SU-DHL-6 (cell line): ENCODE data around the gene LDB2.

Experiments used
- H2AFZ ChIP-seq: fragments of 200-600 bp; sonication (generic); 2 replicates; pipeline ENCODE4 v1.6.1; 2014; ENCODE audit warnings: low read depth, mild to moderate bottlenecking, moderate library complexity, mixed read lengths, antibody characterized with exemption, low read length; ENCODE audit not compliant: severe bottlenecking
- H3F3A ChIP-seq: fragments of 200-600 bp; shearing (Covaris generic); 2 replicates; pipeline ENCODE4 v1.6.0; 2016; ENCODE audit warnings: antibody characterized with exemption, mild to moderate bottlenecking; ENCODE audit not compliant: insufficient read depth
- H3K27ac ChIP-seq: fragments of 200-600 bp; sonication (generic); 2 replicates; pipeline ENCODE4 v1.5.1; 2016; ENCODE audit warnings: low read depth, mild to moderate bottlenecking, low read length, moderate library complexity, mixed read lengths
- H3K27me3 ChIP-seq: fragments of 200-600 bp; sonication (generic), shearing (Covaris generic); 2 replicates; pipeline ENCODE4 v1.6.0; 2014; ENCODE audit warnings: mild to moderate bottlenecking, low read length
- H3K36me3 ChIP-seq: fragments of 200-600 bp; sonication (generic); 2 replicates; pipeline ENCODE4 v1.6.1; 2014; ENCODE audit warnings: mild to moderate bottlenecking, low read length, mixed read lengths
- H3K4me2 ChIP-seq: fragments of 300-600, 200-600 bp; shearing (Covaris generic), sonication (generic); 2 replicates; pipeline ENCODE4 v1.6.0; 2014; ENCODE audit warnings: low read length, low read depth, mild to moderate bottlenecking; ENCODE audit not compliant: poor library complexity, severe bottlenecking
- H3K4me3 ChIP-seq: fragments of 200-600 bp; sonication (generic); 2 replicates; pipeline ENCODE4 v1.5.1; 2014; ENCODE audit warnings: antibody characterized with exemption, low read length, mild to moderate bottlenecking, mixed read lengths; ENCODE audit not compliant: insufficient read depth, poor library complexity, severe bottlenecking
- H3K79me2 ChIP-seq: fragments of 200-600 bp; sonication (generic); 2 replicates; pipeline ENCODE4 v1.6.1; 2014; ENCODE audit warnings: mild to moderate bottlenecking, low read length, moderate library complexity; ENCODE audit not compliant: insufficient read depth
- H3K9ac ChIP-seq: fragments of 200-600 bp; sonication (generic); 2 replicates; pipeline ENCODE4 v1.7.0; 2014; ENCODE audit warnings: mild to moderate bottlenecking, low read length
- H3K9me2 ChIP-seq: fragments of 200-600 bp; sonication (generic); replicated peaks from 2 replicates; pipeline ENCODE4 v1.6.1; 2014; ENCODE audit warnings: low read length; ENCODE audit not compliant: insufficient read depth
- H3K9me3 ChIP-seq: fragments of 200-600 bp; sonication (generic); 2 replicates; pipeline ENCODE4 v1.6.1; 2014; ENCODE audit warnings: low read length, mixed read lengths; ENCODE audit not compliant: insufficient read depth
- H4K20me1 ChIP-seq: fragments of 200-600 bp; sonication (generic); 2 replicates; pipeline ENCODE4 v1.6.1; 2014; ENCODE audit warnings: low read depth, mild to moderate bottlenecking, antibody characterized with exemption, low read length, moderate library complexity, mixed read lengths
- CTCF ChIP-seq: fragments of 200-600 bp; sonication (generic); IDR thresholded peaks from one replicate; pipeline ENCODE4 v1.5.1; 2017; ENCODE audit warnings: antibody characterized with exemption, mild to moderate bottlenecking, low read length, moderate library complexity; ENCODE audit not compliant: insufficient read depth, poor library complexity, severe bottlenecking
- EZH2phosphoT487 ChIP-seq: fragments of 200-600 bp; sonication (generic), shearing (Covaris generic); conservative IDR thresholded peaks from 2 replicates; pipeline ENCODE4 v1.6.1; 2018; ENCODE audit warnings: mild to moderate bottlenecking, antibody characterized with exemption, low read length, moderate library complexity, mixed read lengths

Gene LDB2

DNA sequence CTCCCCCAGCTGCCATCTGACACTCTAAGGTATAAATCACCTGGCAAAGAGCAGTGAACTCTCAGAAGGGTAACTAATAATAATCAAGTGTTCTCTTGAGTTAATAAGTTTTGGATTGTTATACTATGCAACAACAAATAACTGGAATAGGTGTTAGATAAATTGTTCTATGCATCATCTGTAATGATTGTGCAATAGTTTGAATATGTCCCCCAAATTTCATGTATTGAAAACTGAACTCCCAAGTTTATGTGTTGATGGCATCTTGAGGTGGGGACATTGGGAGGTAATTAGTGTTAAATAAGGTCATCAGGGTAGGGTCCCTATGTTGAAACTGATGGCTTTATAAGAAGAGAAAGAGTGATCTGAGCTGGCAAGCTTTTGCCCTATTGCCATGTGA lies 399.5 kb downstream of the LDB2 start:
- Histone ChIP-seq H3K9ac (no peak overlapping the region), H4K20me1 (no peaks in the 10 kb centered on the region), H3K4me3 (no peak overlapping the region), H3F3A (no peaks in the 10 kb centered on the region), H3K27ac (no peak overlapping the region), H3K9me2 (no peaks in the 10 kb centered on the region; the same call in 1 of the 2 replicates), H3K79me2 (no peaks in the 10 kb centered on the region), H3K27me3 (no peaks in the 10 kb centered on the region), H2AFZ (no peak overlapping the region), H3K36me3 (no peaks in the 10 kb centered on the region), H3K4me2 (no peak overlapping the region), H3K9me3 (no peaks in the 10 kb centered on the region; the same call in 1 of the 2 replicates)
- TF ChIP-seq EZH2phosphoT487 = no peak
- no peak for TF ChIP-seq CTCF

GRCh38 chr4:16496501-16496900 lies 401.9 kb downstream of the LDB2 start:
- no peak overlapping the region for H3K9ac ChIP-seq
- no peaks in the 10 kb centered on the region; the same call in 1 of the 2 replicates for H3K9me2 ChIP-seq
- H3K79me2 ChIP-seq = no peaks in the 10 kb centered on the region
- H3K36me3 ChIP-seq = no peaks in the 10 kb centered on the region
- H4K20me1 ChIP-seq = no peaks in the 10 kb centered on the region
- H3K27me3 ChIP-seq = no peaks in the 10 kb centered on the region
- H2AFZ ChIP-seq = no peak overlapping the region
- no peaks in the 10 kb centered on the region; the same call in 1 of the 2 replicates for H3K9me3 ChIP-seq
- H3K4me3 ChIP-seq = no peak overlapping the region
- TF ChIP-seq CTCF (no peak), EZH2phosphoT487 (no peak)
- no peak overlapping the region for H3K4me2 ChIP-seq
- no peaks in the 10 kb centered on the region for H3F3A ChIP-seq
- H3K27ac ChIP-seq = no peak overlapping the region

- Histone ChIP-seq H3K27ac (no peak overlapping the region), H3K36me3 (no peaks in the 10 kb centered on the region), H3F3A (no peaks in the 10 kb centered on the region), H3K9ac (no peak overlapping the region), H2AFZ (no peak overlapping the region), H3K4me2 (no peak overlapping the region), H3K79me2 (no peaks in the 10 kb centered on the region), H3K27me3 (no peaks in the 10 kb centered on the region), H4K20me1 (no peaks in the 10 kb centered on the region), H3K9me3 (no peaks in the 10 kb centered on the region), H3K9me2 (no peaks in the 10 kb centered on the region; the same call in 1 of the 2 replicates), H3K4me3 (no peak overlapping the region)
- TF ChIP-seq EZH2phosphoT487 (no peak), CTCF (no peak)
These were observed 405.6 kb downstream of the LDB2 start for GRCh38 chr4:16492872-16493271.

- Histone ChIP-seq H3K9me2 (no peaks in the 10 kb centered on the region), H3K27me3 (no peaks in the 10 kb centered on the region), H3K9me3 (no peaks in the 10 kb centered on the region), H3K36me3 (no peaks in the 10 kb centered on the region), H2AFZ (no peak overlapping the region), H3F3A (no peaks in the 10 kb centered on the region), H3K4me2 (no peak overlapping the region), H3K27ac (no peak overlapping the region), H3K9ac (no peak overlapping the region), H3K4me3 (no peak overlapping the region), H3K79me2 (no peaks in the 10 kb centered on the region), H4K20me1 (no peaks in the 10 kb centered on the region)
- TF ChIP-seq EZH2phosphoT487 (no peak), CTCF (no peak)
These were observed 409.2 kb downstream of the LDB2 start for GRCh38 chr4:16489226-16489625.
